GM12891 (cell line): ENCODE data around the gene ENG.
"Not testable (repeated sequence)": the region's sequence is repeated elsewhere in the genome, so short reads cannot be mapped to it uniquely, and the experiment has no call there.

ENCODE experiments used
- DNase-seq: peaks from one replicate; pipeline ENCODE4 v3.0.0; 2011; ENCODE audit warnings: low spot score; ENCODE audit not compliant: insufficient read length
- FAIRE-seq: peaks from 2 replicates; lab custom pipeline; 2011; peaks lifted over from hg19 to GRCh38; lab: Jason Lieb, UNC
- PAX5 ChIP-seq: IDR thresholded peaks from 2 replicates; pipeline ENCODE4 v1.6.1; 2011; ENCODE audit warnings: low read length, moderate library complexity, mild to moderate bottlenecking; ENCODE audit not compliant: insufficient read depth, severe bottlenecking
- POLR2A ChIP-seq: IDR thresholded peaks from 2 replicates; pipeline ENCODE4 v1.6.1; 2011; ENCODE audit warnings: low read depth, low read length, control low read depth
- POLR2AphosphoS5 ChIP-seq: IDR thresholded peaks from 2 replicates; pipeline ENCODE4 v1.6.1; 2011; ENCODE audit warnings: low read depth, low read length, control low read depth
- POU2F2 ChIP-seq: IDR thresholded peaks from 2 replicates; pipeline ENCODE4 v1.6.1; 2011; ENCODE audit warnings: low read depth, mild to moderate bottlenecking, control low read depth, low read length, moderate library complexity
- SPI1 ChIP-seq: IDR thresholded peaks from 2 replicates; pipeline ENCODE4 v1.6.1; 2011; ENCODE audit warnings: low read depth, low read length, control low read depth
- TAF1 ChIP-seq: IDR thresholded peaks from 2 replicates; pipeline ENCODE4 v1.6.1; 2011; ENCODE audit warnings: low read depth, low read length, control low read depth

Gene ENG

GRCh38 chr9:127892831-127893230 is 38.4 kb upstream of the ENG start:
- no peak for FAIRE-seq
- TF ChIP-seq POU2F2 (no peak), PAX5 (no peak), POLR2A (no peak), TAF1 (no peak), POLR2AphosphoS5 (no peak), SPI1 (no peak)
- DNase-seq: no peak

DNA sequence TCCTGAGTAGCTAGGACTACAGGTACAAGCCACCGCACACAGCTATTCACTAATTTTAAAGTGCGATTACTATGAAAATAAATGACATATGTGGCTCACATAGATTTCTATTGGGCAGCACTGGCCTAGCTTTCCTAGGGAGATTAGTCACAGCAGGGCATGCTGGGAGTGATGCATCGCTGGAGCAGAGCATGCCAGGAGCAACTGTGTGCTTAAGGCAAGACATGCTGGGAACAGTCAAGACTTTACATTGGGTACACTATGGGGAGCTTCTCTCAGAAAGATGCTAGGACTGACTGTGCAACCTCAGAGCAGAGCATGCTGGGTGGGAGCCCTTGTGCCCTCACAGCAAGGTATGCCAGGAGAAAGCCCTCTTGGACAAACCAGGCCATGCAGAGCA is 35.6 kb upstream of the ENG start:
- FAIRE-seq (no peak), DNase-seq (no peak)
- no peak for TF ChIP-seq SPI1
- TF ChIP-seq PAX5: no peak
- no peak for TF ChIP-seq TAF1
- TF ChIP-seq POLR2A: no peak
- no peak for TF ChIP-seq POLR2AphosphoS5
- TF ChIP-seq POU2F2: no peak

GRCh38 chr9:127887792-127888191 is 33.3 kb upstream of the ENG start:
- no peak for TF ChIP-seq POLR2A
- TF ChIP-seq SPI1: no peak
- no peak for TF ChIP-seq PAX5
- TF ChIP-seq POLR2AphosphoS5: no peak
- TF ChIP-seq POU2F2: no peak
- TF ChIP-seq TAF1: no peak
- FAIRE-seq (peak; percentile 76), DNase-seq (no peak)

DNA sequence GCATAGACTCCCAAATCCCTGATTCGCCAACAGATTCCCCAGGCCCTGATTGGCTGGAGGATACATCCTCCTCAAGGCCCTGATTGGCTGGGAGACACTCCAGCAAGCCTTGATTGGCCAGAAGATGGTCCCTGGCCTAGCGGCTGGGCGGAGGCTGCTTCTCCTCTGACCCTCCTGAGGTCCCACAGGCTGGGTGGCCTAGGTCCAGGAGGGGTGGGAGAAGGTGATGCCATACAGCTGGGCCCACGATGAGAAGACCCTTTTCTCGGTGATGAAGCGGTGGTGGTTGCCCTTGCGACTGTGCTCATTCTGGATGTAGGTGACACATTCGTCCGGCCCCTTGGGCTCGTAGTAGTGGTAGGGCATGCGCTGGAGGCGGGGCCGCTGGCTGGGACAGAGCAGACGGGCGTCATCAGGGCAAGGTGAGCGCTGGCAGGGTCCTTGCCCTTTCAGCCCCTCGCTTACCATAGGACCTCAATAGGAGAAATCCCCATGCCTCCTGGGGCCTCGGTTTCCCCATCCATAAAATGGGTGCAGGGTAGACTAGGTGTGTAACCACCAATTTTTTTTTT is 32.0 kb upstream of the ENG start:
- no peak for DNase-seq
- FAIRE-seq: peak; percentile 28
- TF ChIP-seq TAF1: no peak
- no peak for TF ChIP-seq POU2F2
- no peak for TF ChIP-seq POLR2AphosphoS5
- TF ChIP-seq PAX5: no peak
- TF ChIP-seq POLR2A: no peak
- no peak for TF ChIP-seq SPI1

- FAIRE-seq (no peak), DNase-seq (no peak)
- TF ChIP-seq SPI1 (no peak), POLR2A (no peak), POU2F2 (no peak), POLR2AphosphoS5 (no peak), TAF1 (no peak), PAX5 (no peak)
Measured at GRCh38 chr9:127885508-127886281, 31.2 kb upstream of the ENG start.

GRCh38 chr9:127884976-127885490 is 30.6 kb upstream of the ENG start:
- DNase-seq (no peak), FAIRE-seq (no peak)

DNA sequence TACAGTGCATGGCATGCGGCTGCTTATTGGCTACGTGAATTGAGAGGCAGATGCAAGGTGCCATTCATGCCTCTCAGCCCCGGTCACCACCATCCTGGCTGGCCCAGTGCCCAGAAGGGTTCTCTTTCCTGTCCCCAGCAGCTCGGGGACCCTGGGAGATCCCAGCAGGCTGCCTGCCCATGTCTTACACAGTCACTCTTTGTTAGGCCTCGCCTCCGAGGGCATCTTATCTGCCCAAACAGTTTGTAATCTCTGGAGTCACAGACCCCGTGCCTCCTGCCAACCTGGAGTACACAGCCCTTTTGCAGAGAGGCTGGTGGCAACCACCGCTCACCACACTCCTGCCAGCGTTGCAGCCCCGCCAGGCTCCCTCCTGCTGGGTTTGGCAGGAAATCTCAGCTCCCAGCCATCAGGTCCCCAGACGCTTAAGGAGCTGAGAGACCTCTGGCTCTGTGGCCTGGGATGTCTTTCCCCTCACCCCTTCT is 30.0 kb upstream of the ENG start:
- FAIRE-seq (no peak), DNase-seq (no peak)
- TF ChIP-seq SPI1: no peak
- no peak for TF ChIP-seq PAX5
- TF ChIP-seq POLR2A: no peak
- TF ChIP-seq TAF1: no peak
- no peak for TF ChIP-seq POLR2AphosphoS5
- TF ChIP-seq POU2F2: no peak

More at GRCh38 chr9:127884976-127885490, 30.6 kb upstream of the ENG start:
- no peak for TF ChIP-seq POLR2AphosphoS5
- TF ChIP-seq POU2F2: no peak
- TF ChIP-seq POLR2A: no peak
- no peak for TF ChIP-seq TAF1
- TF ChIP-seq SPI1: no peak
- no peak for TF ChIP-seq PAX5

DNA sequence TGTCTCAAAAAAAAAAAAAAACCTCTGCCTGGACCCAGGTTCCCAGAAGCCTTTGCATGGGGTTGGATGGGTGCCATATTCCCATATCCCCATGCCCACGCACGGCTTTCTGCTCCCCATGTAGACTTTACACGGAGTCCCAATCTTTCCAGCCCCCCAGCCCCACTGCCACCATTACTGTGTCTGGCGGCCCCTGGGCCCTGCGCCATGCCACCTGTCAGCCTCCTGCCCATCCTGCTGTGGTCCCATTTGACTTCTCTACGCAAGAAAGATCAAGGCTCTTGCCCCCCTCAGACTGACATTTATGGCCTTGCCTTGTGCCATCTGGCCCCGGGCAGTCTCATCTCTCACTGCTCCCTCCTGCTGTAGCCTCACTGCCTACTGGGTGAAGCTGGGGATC is 29.5 kb upstream of the ENG start:
- DNase-seq: no peak
- no peak for TF ChIP-seq SPI1
- no peak for TF ChIP-seq POLR2AphosphoS5
- no peak for TF ChIP-seq TAF1
- TF ChIP-seq POU2F2: no peak
- TF ChIP-seq PAX5: no peak
- no peak for TF ChIP-seq POLR2A
- no peak for FAIRE-seq

DNA sequence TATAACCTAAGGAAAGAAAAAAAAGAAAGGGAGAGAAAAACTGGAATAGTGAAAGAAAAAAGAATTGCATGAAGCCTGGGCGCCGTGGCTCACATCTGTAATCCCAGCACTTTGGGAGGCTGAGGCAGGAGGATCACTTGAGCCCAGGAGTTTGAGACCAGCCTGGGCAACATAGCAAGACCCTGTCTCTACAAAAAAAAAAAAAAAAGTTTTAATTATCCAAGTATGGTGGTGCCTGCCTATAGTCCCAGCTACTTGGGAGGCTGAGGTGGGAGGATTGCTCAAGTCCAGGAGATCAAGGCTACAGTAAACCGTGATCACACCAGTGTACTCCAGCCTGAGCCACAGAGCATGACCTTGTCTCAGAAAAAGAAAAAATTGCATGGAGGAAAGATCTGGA is 27.3 kb upstream of the ENG start:
- not testable (repeated sequence) for FAIRE-seq, DNase-seq
